PFSK-1 (cell line): ENCODE measurements around the gene ATP10D.

Experiments used
- FOXP2 ChIP-seq: optimal IDR thresholded peaks from 2 replicates; pipeline ENCODE3; 2011; ENCODE audit warnings: borderline replicate concordance, control low read depth, inconsistent platforms; ENCODE audit not compliant: insufficient read depth; ENCODE audit errors: extremely low read length, extremely low read depth
- POLR2AphosphoS5 ChIP-seq: IDR thresholded peaks from 2 replicates; pipeline ENCODE4 v1.6.1; 2012; ENCODE audit warnings: low read depth, mild to moderate bottlenecking, control low read depth, low read length, moderate library complexity
- SIN3A ChIP-seq: IDR thresholded peaks from 2 replicates; pipeline ENCODE4 v1.6.1; 2012; ENCODE audit warnings: mild to moderate bottlenecking, low read length, moderate library complexity, borderline replicate concordance; ENCODE audit not compliant: insufficient read depth
- TAF1 ChIP-seq: IDR thresholded peaks from 2 replicates; pipeline ENCODE4 v1.6.1; 2012; ENCODE audit warnings: low read length, control low read depth, borderline replicate concordance; ENCODE audit not compliant: insufficient read depth
- TF ChIP-seq, protein P1 (sequence below), 2 experiments: IDR thresholded peaks; 2 replicates each; pipeline versions ENCODE4 v1.6.1 to v1.8.0; 2011 to 2012; ENCODE audit warnings: low read depth in 2 of 2, low read length in 2 of 2, control low read depth in 1 of 2, inconsistent platforms in 1 of 2, mild to moderate bottlenecking in 1 of 2, moderate library complexity in 1 of 2; ENCODE audit not compliant: insufficient read depth in 1 of 2

Gene ATP10D

DNA sequence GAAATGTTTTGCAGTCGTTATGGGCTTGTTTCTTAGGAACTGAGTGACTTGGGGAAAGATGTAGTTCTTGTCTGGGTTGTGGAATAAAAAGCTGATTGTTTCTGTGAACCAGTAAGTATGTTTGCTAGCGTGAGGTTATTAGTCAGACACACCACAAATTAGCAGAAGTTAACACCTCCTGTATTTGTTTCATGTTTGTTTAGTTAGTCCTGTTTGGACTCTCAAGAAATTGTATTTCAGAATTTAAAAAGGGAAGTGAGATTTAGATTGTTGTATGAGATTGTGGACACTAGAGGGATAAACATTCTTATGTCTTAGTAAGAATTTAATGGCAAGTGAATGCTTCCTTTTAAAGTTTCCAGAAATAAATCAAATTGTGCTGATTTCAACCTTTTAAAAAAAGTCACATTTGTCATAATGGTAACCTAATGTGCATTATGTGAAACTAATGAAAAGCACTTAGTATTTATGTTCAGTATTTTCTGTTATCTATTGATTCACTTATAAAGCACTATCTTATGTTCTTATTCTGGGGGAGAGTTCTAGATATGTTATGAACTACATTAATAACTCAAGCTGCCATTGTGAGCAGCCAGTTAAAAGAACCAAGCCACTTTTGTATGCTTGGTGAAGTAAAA is 25.6 kb downstream of the ATP10D start:
- TF ChIP-seq FOXP2 (no peak), POLR2AphosphoS5 (no peak), TAF1 (no peak), SIN3A (no peak)
- TF ChIP-seq, protein P1, sequence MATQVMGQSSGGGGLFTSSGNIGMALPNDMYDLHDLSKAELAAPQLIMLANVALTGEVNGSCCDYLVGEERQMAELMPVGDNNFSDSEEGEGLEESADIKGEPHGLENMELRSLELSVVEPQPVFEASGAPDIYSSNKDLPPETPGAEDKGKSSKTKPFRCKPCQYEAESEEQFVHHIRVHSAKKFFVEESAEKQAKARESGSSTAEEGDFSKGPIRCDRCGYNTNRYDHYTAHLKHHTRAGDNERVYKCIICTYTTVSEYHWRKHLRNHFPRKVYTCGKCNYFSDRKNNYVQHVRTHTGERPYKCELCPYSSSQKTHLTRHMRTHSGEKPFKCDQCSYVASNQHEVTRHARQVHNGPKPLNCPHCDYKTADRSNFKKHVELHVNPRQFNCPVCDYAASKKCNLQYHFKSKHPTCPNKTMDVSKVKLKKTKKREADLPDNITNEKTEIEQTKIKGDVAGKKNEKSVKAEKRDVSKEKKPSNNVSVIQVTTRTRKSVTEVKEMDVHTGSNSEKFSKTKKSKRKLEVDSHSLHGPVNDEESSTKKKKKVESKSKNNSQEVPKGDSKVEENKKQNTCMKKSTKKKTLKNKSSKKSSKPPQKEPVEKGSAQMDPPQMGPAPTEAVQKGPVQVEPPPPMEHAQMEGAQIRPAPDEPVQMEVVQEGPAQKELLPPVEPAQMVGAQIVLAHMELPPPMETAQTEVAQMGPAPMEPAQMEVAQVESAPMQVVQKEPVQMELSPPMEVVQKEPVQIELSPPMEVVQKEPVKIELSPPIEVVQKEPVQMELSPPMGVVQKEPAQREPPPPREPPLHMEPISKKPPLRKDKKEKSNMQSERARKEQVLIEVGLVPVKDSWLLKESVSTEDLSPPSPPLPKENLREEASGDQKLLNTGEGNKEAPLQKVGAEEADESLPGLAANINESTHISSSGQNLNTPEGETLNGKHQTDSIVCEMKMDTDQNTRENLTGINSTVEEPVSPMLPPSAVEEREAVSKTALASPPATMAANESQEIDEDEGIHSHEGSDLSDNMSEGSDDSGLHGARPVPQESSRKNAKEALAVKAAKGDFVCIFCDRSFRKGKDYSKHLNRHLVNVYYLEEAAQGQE (IDR thresholded peaks at IDR 0.05; ENCODE audit: insufficient read depth in 1 of 2, low read depth in 2 of 2, low read length in 2 of 2) = no peak

DNA sequence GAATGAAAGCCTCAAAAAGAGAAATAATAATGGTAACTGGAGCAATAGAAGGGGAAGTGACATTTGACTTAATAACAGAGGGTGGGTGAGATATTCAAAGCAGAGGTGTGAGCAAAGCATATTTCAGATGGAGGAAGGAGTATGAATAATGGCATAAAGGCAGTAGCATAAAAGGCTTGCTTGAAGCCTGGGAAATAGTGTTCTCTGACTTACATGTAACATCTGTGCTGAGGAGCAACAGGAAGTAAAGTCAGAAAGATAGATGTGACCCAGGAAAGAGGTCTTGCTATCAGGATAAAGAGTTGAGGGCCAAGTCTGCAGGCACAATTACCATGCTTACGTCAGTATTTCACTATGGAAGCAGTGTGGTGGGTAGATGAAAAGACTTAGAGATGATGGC is 28.4 kb downstream of the ATP10D start:
- TF ChIP-seq TAF1 (no peak), FOXP2 (no peak), POLR2AphosphoS5 (no peak), SIN3A (no peak)

DNA sequence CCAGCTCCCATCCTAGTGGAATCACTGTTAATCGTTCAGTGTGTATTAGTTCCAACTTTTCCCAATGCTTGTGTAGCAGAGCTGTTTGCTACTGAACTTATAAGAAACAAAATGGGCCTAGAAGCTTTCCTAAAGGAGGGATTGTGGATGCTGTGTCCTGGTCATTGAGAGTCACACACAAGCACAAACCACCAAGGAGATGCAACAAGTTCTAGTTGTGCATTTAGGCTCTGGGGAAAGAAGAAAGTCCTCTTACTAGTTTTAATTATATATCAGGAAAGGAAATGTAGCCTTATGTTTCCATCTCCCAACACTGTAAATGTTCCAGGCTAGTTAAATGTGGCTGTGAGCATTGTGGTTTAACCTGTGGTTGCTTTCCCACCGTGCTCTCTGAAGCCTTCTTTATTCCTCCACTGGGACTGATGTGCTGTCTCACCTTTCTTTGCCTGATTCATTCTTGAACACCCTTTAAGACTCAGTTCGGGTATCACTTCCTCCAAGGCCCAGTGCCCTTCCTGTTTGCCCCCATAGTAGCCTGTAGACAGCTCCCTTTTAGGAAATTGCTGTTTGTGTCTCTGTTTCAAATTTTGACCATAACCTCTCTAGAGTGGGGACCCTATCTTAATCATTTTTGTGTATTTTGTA is 34.3 kb downstream of the ATP10D start:
- TF ChIP-seq SIN3A = no peak

DNA sequence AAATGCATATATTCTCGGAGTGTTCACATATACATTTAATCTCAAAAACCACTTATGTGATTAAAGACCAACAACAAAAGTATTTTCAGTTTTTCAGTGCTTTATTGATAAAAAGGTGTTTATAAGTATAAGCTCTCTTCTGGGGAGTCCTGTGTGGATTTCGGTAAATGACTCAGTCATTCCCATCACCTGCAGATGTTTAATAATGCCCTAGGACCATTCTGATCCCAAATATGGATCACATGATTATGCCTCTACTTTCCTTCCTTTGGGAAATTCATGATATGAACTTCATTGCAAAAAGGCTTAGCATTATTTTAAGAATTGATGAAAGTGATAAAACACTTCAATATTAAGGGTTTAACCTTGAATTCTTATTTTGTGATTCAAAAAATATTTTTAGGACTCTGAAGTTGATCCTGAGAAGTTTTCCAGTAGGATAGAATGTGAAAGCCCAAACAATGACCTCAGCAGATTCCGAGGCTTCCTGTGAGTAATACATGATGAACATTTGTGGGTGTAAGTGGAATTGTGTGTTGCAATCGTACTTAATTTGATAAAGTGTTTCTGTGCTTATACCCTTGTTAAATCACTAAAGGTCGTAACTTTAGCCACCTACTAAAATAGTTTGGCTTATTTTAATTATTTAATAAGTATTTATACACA is 40.2 kb downstream of the ATP10D start:
- no peak for TF ChIP-seq TAF1
- no peak for TF ChIP-seq SIN3A
- TF ChIP-seq, protein P1 (IDR thresholded peaks at IDR 0.05; ENCODE audit: insufficient read depth in 1 of 2, low read depth in 2 of 2, low read length in 2 of 2) = no peak
- TF ChIP-seq FOXP2 = no peak
- TF ChIP-seq POLR2AphosphoS5 = no peak

DNA sequence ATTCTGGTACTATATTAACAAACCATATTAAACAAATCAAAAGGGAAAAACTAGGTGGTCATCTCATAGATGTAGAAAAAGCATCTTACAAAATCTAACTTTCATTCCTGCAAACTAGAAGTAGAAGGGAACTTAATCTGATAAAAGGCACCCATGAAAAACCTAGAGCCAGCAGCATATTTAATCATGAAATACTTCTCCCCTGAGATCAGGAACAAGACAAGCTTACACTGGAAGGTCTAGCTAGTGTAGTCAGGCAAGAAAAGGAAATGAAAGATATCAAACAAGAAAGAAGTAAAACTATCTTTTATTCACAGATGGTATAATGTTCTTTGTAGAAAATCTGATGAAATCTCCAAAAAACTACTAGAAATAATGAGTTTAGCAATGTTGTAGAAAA is 41.2 kb downstream of the ATP10D start:
- TF ChIP-seq, protein P1 (IDR thresholded peaks at IDR 0.05; ENCODE audit: insufficient read depth in 1 of 2, low read depth in 2 of 2, low read length in 2 of 2) = no peak
- TF ChIP-seq FOXP2 = no peak
- no peak for TF ChIP-seq TAF1
- TF ChIP-seq SIN3A = no peak

DNA sequence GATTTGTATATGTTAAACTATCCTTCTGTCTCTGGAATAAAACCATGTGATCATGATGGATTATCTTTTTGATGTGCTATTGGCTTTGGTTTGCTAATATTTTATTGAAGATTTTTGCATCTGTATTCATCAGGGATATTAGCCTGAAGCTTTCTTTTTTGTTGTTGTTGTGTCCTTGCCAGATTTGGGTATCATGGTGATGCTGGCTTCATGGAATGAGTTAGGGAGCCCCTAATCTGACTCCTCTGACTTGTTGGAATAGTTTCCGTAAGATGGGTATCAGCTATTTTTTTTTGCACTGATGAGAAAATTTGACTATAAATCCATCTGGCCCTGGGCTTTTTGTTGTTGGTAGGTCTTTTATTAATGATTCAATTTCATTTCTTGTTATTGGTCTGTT is 45.7 kb downstream of the ATP10D start:
- TF ChIP-seq SIN3A (no peak), POLR2AphosphoS5 (no peak), FOXP2 (no peak), TAF1 (no peak)
- TF ChIP-seq, protein P1 (IDR thresholded peaks at IDR 0.05; ENCODE audit: insufficient read depth in 1 of 2, low read depth in 2 of 2, low read length in 2 of 2) = no peak
